ENCODE results near the gene ATP13A3.

The ATP13A3 gene

DNA sequence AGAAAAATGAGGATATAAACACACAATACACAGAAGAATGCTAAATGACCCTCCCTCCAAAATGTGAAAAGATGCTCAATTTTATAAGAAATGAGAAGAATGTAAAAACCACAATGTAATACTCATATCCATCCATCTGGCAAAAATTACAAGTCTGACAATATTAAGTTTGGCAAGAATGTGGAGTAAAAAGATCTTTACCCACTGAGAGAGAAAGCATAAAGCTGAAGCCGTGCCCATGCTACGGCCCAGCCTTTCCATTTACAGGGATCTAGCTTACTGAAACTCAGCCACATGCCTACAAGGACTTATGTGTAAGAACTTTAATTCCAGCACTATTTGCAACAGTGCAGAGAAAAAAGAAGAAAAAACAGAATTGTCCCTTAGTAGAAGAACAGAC is 42.9 kb downstream of the ATP13A3 start:
- DNase-seq (ENCODE audit: low read depth in 2 of 2), result peak; percentile 43

DNA sequence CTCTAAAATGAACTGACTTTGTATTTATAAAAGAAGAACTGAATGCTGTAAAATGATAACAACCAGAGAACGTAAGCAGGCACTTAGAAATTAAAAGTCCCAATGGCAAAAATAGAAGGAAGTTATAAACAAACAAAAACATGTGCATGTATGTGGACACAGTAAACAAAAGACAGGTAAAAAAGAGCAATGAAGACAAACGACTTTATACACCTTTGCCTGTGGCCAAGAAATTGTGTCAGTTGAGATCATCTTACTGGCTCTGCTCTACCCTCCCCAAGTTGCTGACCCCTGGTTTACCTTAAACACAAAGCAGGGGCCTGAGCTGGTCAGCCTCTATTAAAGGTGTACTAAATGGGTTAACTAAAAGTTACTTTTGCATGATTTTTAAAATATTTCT is 46.0 kb downstream of the ATP13A3 start:
- DNase-seq (ENCODE audit: low read depth in 2 of 2), result no peak

DNA sequence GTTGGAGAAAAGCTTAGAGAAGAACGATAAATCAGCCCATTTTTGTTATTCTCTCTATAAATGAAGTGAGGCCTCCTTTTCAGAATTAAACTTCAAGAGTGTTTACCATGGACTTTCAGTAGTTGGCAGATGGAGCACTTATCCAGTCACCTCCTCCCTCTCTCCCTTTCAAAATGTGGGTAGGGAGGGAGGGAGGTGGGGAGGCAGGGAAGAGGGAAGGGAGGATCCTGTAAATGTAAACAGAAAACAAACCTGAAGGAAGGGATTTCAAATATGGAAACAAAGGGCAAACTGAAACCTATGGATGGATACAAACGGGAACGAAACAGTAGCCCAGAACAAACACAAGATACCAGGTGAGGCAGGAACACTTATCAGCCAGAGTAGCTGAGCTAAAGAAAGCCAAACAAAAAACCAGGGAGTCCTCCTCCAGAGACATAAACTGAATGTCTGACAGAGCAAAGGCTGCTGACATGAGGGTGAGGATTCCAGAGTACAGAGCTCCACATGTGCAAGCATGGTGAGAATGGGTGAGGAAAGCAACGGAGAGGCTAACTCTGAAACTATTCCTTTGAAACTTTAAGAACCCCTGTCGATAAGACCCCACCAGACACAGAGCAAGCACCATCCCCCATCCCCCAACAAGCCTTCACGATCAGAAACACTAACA is 46.8 kb downstream of the ATP13A3 start:
- DNase-seq (ENCODE audit: low read depth in 2 of 2), result no peak

DNA sequence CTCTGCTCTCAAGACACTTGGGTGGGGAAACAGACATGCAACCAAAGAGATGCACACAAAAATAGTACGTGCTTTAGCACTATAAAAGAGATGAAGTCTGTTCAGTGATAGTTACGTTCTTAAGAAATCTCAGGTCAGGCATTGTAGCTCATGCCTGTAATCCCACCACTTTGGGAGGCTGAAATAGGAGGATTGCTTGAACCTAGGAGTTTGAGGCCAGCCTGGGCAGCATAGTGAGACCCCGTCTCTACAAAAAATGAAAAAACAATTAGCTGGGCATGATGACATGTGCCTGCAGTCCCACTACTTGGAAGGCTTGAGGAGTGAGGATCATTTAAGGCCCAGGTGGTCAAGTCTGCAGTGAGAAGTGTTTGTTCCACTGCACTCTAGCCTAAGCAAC is 52.3 kb downstream of the ATP13A3 start:
- DNase-seq (ENCODE audit: low read depth in 2 of 2), result no peak

DNA sequence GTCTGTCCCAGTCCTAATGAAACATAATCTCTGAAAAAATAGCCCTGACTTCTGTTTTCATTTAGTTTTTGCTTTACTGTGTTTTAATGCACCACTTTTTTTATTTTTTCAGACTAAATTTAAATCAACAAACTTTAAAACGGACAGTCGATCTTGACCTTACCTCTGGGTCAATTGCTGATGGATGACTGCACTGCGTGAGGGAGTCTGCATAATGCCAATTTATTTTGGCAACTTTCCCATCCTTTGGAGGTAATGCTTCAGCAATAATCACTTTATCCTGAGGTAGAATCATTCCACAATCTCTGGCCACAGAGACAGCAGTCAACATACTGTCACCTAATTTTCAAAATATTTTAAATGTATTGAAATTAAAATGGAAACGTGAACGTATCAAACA is 55.2 kb downstream of the ATP13A3 start:
- DNase-seq (ENCODE audit: low read depth in 2 of 2), result no peak

DNA sequence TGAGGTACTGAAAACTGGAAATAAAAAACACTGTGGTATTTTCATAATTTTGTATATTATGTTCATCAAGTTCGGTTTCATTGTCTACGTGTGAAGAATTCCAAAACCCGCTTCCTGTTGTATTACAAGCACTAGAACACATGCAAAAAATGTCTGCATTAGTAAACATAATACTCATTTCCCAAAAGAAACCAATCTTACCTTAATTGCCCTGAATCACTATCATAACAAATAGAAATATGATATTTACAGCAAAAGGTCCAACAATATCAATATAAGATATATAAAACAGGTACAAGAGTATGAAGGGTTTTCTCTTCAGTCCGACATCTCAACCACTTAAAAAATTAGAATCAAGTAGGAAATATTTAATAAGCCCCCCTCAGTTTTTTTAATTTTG is 61.4 kb downstream of the ATP13A3 start:
- DNase-seq (ENCODE audit: low read depth in 2 of 2), result no peak

DNA sequence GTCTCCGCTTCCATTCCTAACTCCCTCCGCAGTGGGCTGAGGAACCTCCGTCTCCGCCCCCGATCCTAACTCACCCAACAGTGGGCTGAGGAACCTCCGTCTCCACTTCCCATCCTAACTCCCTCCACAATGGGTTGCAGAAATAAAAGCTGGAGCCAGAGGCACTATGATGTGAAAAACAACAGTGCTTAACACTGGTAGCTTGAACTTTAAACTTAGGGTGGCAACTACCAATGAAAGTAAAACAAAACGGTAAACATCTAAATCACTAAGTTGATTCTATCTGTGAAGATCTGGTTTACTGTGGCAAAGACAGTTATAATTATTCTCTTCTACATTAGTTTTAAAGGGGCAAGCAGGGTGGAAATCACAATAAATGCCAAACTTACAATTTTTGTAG is 61.8 kb downstream of the ATP13A3 start:
- no peak for DNase-seq (ENCODE audit: low read depth in 2 of 2)

DNA sequence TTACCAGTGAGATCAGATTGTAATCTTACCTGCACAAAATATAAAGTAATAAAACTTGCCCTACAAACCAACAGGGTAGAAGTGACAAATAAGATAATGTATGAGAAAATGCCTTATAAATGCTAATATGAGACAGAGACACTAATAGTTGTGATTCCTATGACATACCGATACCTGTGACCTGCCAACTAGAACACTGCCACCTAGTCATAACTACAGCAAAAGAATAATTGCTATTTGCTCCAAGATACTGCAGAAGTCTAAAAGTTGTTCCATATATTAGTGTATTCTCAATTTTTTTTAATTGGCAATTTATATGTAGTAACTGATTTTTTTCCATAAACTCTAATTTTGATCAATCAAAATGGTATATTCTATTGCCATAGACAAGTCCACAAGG is 62.4 kb downstream of the ATP13A3 start:
- DNase-seq (ENCODE audit: low read depth in 2 of 2), result no peak

DNA sequence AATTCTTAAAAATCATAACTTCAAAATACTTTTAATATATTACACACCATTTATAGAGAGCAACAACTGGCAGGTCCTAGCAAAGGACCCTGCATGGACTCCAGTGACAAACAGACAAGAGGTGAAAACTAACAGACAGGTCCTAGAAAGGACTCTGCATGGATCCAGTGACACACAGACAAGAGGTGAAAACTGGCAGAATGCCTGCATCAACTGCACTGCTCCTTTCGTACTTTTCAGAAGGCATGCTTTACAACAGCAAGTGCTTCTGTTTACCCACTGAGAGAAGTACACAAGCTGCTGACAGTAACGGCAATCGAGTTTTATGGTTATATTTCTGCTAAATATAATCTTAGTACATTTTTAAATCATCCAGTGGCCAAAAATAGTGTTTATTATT is 63.5 kb downstream of the ATP13A3 start:
- no peak for DNase-seq (ENCODE audit: low read depth in 2 of 2)

DNA sequence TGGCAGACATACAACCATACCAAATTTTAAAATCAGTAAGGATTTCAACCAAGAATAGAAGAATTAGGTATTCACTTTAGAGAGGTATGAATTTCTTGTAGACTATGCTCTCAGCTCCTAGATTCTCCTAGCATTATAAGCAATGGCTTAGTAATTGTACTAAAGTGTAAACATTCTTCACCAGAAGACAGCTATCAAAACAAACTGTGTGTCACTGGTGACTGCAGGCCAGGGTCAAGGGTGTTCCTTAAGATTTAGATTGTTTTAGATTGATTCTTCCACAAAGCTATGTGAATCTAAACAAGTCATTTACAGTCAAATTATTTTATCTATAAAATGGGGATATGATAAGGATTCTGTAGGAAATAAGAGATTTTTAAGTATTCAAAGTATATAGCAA is 64.6 kb downstream of the ATP13A3 start:
- no peak for DNase-seq (ENCODE audit: low read depth in 2 of 2)

DNA sequence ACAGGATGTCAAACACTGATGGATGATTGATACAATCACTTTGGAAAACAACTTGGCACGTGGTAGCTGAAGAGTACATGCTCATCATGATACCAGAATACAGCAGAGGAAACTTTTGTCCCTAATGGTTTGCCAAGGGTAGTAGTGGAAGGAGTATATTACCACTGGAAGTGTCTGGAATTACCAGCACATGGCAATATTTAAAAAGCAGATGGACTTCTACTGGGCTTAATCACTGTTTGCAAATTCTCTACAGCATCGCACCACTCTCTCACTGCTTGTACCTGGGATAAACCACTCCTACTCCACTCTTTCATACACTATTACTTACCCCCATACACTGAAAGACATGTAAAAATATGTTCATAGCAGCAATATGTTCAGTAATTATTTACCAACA is 68.1 kb downstream of the ATP13A3 start:
- no peak for DNase-seq (ENCODE audit: low read depth in 2 of 2)

DNA sequence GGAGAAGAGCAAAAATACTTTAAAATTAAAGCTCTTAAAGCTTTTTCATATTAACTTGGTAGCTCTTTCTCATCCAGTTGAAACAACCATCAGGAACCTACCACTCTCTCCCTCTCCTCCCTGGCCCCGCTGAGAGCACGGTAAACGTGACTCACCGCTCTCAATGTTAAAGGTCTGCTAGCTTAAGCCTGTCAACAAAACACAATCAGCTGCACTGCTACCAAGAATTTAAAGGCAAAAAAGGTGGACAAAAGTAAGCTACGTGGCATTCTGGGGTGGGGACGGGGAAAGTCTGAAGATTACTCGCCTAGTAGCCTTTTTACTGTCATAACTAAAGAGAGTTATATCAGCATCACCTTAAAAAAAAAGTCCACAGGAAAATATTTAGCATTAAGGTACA is 79.4 kb downstream of the ATP13A3 start:
- no peak for DNase-seq (ENCODE audit: low read depth in 2 of 2)

DNA sequence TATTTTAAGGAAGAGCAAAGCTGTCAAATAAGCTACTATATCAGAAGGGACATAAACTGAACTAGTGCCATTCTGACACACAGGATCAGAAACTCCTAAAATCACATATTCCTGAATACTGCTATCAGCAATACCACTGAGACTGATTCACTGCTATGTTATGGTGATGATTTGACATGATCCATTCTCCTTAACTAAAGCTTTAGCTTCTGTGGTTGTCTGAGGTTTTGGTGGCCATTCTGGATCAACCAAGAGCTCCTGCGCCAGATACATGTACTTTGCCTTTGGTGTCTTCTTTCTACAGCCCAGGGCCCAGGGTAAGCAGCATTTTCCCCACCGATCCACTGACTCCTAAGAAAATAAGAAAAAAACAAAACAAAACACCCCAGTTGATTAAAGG is 81.0 kb downstream of the ATP13A3 start:
- DNase-seq (ENCODE audit: low read depth in 2 of 2), result no peak

DNA sequence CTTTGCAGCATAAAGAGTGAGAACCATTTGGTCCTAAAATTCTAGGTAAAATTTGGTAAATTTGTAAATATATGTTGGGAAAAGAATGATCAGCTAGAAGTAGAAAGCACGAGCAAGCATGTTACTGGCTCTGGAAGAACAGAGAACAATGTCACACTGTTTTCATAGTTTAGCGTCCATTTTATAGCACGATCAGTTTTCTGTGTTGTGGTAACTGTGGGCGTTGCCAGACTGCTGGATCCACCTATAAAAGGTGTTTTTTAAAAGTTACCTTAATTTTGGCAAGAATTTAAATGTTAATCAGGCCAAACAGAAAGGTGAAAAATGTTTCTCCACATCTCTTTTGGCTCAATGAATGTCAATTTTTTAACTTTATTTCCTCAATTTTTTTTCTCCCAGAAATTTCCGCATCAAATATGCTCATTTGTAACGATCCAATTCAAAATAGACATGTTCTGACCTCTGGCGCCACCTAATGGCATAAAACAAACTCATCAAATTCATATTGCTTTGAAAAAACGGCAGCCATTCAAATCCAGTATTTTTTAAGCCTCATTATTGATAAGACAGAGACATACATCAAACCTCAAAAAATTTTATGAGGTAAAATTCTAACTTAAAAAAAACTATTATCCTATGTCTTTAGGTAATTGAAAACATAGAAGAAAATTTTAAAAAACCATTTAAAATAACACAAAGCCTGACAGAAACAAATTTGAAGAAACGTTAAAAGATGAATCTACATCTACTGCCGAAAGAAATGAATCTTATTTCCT is 82.2 kb downstream of the ATP13A3 start:
- DNase-seq (ENCODE audit: low read depth in 2 of 2), result peak; percentile 15 to 19

DNA sequence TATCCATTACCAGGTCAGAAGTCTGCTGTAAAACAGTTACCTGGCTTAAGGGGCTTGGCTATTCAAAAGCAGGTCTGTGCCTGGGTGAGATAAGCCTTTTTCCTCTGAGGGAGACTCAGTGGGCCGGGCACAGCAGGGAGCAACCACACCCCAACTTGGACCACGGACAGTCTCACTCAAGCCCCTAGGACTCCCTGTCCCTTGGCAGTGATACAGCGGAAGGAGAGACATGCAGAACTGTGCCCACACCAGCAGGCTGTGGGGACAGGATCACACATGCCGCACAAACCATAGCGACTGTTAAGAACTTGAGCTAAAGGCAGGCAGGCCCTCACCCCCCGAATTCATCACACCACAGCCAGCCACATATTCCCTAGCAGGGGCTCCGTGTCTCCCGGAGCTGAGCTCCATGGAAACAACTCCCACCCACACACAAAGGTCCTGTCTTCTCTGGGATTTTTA is 84.9 kb downstream of the ATP13A3 start:
- DNase-seq (ENCODE audit: low read depth in 2 of 2), result no peak

DNA sequence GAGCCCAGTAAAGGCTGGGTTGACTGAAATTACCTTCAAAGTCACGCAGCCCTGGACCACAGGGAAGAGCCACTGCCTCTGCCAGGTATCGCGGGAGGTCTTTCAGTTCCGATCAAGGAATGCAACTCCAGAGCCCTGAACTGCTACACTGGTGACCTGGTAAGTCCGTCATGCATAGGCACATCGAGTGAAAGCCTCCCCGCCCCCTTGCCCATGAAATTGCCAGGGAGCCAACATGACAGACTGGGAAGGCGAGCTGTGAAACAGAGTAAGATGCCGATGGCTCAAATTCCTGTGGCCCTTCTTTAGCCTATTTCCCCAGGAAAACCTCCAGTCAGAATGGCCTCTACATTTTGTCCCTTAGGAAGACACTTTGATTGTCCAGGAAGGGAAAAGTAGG is 85.5 kb downstream of the ATP13A3 start:
- DNase-seq (ENCODE audit: low read depth in 2 of 2), result no peak

DNA sequence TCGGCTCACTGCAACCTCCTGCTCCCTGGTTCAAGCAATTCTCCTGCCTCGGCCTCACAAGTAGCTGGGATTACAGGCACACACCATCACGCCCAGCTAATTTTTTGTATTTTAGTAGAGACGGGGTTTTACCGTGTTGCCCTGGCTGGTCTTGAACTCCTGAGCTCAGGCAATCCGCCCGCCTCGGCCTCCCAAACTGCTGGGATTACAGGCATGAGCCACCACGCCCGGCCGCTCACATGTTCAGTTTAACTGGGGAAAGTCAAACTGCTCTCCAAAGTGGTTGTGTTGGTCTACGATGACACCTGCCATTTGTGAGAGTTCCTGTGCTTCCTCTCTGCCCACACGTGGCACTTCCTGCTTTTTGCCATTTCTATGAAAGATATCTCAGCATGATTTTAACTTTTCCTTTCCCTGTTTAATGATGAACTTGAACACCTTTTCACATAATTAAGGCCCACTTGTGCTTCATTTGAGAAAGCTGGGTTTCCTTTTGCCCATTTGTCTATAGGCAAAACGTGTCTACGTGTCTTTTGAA is 86.9 kb downstream of the ATP13A3 start:
- DNase-seq (ENCODE audit: low read depth in 2 of 2), result no peak

DNA sequence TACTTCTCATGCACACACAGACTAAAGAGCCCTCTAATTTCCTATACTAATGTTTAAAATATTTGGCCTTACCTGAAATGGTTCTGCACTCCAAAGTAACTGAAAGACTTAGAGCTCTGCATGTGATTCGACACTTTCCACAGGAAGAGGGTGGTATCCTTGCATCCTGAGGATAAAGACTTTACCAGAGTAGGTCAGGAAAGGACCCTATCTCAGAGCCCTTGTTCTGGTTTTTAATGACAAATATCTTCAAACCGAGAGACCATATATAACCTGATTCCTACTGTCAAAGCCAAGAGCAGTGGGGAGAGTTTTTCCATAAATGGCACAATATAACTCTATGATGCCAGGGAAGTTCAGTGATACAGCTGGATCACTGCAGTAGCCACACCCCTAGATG is 87.6 kb downstream of the ATP13A3 start, which contains the start of gene GP5:
Gene GP5 (minus strand): TSS at position 101 of the 400 bp plus-strand sequence. CDS start 984 bp downstream, outside the sequence.
- DNase-seq (ENCODE audit: low read depth in 2 of 2), result no peak

DNA sequence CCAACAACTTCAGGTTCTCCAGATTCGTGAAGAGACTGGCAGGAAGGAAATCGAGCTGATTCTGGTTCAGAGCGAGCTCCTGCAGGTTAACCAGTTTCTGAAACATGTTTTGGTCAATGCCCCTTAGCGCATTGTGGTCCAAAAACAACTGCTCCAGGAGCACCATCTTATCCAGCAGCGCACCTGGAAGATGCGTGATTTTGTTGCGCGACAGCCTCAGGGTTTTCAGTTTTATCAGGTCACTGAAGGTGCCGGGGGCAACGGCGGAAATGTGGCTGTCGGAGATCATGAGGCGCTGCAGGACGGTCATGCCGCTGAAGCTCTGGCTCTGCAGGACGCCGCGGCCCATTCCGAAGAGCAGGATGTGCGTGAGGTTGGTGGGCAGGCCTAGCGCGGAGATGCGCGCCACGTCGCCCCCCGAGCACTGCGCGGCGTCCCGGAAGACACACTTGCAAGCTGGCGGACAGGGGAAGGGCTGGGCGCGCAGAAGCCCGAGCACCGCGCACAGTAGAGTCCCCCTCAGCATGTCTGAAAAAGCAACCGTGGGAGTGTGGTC is 89.0 kb downstream of the ATP13A3 start:
- no peak for DNase-seq (ENCODE audit: low read depth in 2 of 2)

DNA sequence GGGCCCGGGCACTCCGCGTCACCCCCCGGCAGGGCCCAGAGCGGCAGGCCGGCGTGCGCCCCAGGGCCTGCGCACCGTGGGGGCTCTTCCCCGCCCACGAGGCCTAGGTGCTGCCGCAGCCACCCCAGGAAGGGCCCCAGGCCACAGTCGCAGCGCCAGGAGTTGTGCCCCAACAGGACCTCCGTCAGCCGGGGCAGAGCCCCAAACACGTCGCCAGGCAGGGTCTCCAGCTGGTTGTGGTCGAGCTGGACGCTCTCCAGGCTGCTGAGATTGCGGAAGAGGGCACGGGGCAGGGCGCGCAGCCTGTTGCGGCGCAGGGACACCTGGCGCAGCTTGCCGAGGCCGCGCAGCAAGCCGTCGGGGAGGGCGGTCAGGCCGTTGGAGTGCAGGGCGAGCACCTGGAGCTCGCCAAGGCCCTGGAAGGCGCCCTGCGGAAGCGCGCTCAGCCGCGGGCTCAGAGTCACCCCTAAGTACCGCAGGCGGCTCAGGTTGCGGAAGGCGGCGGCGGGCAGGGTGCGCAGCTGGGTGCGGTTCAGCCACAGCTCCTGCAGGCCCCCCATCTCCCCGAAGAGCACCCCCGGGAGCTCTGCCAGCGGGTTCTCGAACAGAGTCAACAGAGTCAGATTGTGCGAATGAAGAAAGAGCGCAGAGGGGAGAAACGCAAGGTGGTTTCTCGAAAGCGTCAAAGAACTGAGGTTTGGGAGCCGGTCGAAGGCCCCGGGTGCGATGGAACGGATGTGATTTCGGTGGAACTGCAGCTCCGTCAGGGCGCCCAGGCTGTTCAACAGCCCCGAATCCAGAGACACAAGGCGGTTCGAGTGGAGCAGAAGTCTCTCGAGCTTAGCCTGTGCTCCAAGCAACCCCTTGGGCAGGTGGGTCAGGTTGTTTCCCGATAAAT is 89.7 kb downstream of the ATP13A3 start:
- no peak for DNase-seq (ENCODE audit: low read depth in 2 of 2)

DNA sequence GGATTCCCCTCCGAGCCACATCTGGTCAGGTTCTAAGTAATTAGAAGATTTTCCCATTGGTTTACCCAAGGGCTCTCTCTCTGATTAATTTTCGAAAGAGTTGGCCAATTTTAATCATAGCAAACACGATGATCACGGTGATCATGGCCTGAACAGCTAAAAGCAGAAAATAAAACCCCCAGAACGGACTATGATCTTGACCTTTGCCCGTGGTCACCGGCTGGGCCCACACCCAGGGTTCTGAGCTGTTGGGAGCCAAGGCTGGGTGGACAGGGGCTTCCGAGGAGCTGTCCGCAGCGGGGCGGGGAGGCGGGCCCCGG is 90.3 kb downstream of the ATP13A3 start:
- DNase-seq (ENCODE audit: low read depth in 2 of 2), result no peak
